ENCODE data around the gene MLLT3.
"Not testable (repeated sequence)": the region's sequence is repeated elsewhere in the genome, so short reads cannot be mapped to it uniquely, and the experiment has no call there.

Gene MLLT3

DNA sequence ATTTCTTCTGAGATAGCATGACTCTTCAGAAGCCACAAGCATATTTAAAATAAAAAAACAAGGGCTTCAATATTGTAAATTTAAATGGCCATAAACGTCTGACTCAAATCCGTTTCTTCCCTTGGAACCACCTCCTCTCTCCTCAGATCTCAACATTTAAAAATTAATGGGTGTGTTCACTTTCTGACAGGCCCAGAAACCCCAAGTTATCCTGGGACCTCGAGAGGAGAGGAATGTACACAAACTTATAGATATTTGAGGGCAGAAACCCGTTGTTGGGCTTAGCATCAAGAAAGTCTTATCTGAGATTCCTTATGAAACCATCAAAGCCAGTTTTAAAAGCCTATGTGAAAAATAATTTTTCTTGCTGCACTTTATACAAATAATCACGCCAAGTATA lies 29.2 kb downstream of the MLLT3 start:
- TF ChIP-seq POLR2AphosphoS5 (IDR thresholded peaks at IDR 0.05; ENCODE audit: low read depth, low read length) (no peak), POLR2A (IDR thresholded peaks at IDR 0.05; ENCODE audit: low read depth, low read length) (no peak), TAF1 (IDR thresholded peaks at IDR 0.05; ENCODE audit: borderline replicate concordance, low read depth, low read length) (no peak)
- DNase-seq (ENCODE audit: insufficient read length): no peak
- no peak for FAIRE-seq

DNA sequence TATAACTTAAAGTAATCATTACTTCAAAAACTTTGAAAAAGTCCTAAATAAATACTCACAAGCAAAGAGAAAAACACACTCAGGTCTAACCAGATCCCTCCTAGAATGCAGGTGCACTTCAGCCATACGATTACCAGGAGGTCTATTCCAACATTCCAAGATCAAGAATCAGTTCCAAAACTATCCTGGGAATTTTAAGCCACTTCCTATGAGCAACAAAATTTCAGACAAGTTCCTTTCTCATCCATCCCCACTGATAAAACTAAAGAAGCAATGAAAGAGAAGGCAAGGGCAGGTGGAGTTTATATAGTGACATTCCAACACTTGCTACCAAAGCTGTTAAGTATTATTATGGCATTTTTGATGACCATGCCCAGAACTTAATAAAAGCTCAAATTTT lies 29.6 kb downstream of the MLLT3 start:
- TF ChIP-seq POLR2A (IDR thresholded peaks at IDR 0.05; ENCODE audit: low read depth, low read length) (no peak), TAF1 (IDR thresholded peaks at IDR 0.05; ENCODE audit: borderline replicate concordance, low read depth, low read length) (no peak), POLR2AphosphoS5 (IDR thresholded peaks at IDR 0.05; ENCODE audit: low read depth, low read length) (no peak)

DNA sequence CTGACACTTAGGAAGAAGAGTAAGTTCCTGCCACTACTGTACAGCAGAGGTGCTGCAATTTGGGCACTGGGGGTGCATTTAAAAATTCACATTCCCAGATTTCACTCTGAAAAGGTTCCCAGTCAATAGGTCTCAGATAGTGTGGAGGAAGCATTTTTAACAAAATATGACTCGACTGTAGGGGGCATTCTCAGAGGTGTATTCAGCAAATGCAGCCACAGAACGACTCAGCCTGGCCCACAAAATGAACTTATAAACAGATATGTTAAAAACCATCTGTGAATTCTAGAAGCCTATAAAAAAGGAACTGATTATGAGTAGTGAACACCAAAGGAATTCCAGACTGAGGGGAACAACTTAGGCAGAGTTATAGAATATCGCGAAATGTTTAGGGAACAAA lies 31.1 kb downstream of the MLLT3 start:
- FAIRE-seq (no peak), DNase-seq (ENCODE audit: insufficient read length) (no peak)
- no peak for TF ChIP-seq POLR2AphosphoS5 (IDR thresholded peaks at IDR 0.05; ENCODE audit: low read depth, low read length)
- no peak for TF ChIP-seq TAF1 (IDR thresholded peaks at IDR 0.05; ENCODE audit: borderline replicate concordance, low read depth, low read length)
- TF ChIP-seq POLR2A (IDR thresholded peaks at IDR 0.05; ENCODE audit: low read depth, low read length): no peak

More for the DNA sequence above, 29.6 kb downstream of the MLLT3 start:
- no peak for FAIRE-seq
- DNase-seq (ENCODE audit: insufficient read length): no peak

DNA sequence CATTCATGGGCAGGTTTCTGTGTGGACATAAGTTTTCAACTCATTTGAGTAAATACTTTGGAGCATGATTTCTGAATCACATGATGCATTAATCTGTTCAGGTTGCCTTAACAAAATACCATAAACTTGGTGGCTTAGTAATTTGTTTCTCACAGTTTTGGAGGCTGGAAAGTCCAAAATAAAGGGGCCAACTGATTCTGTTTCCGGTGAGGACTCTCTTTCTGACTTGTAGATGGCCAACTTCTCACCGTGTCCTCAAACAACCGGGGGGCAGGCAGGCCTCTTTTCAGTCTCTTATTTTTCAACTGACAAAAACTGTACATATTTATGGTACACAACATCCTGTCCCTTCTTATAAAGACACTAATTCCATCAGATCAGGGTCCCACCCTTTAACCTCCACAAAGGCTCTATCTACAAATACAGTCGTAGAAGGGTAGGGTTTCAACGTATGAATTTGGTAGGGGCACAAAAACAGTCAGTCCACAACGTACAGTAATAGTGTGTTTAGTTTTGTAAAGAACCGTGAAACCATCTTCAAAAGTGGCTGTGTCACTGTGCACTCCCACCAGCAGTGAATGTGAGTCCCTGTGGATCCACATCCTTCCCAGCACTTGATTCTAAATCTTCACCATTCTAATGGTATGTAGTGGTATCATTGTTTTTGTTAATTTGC lies 37.2 kb downstream of the MLLT3 start:
- TF ChIP-seq TAF1 (IDR thresholded peaks at IDR 0.05; ENCODE audit: borderline replicate concordance, low read depth, low read length) (no peak), POLR2AphosphoS5 (IDR thresholded peaks at IDR 0.05; ENCODE audit: low read depth, low read length) (no peak), POLR2A (IDR thresholded peaks at IDR 0.05; ENCODE audit: low read depth, low read length) (no peak)
- DNase-seq (ENCODE audit: insufficient read length): no peak
- peak; percentile 24 for FAIRE-seq

DNA sequence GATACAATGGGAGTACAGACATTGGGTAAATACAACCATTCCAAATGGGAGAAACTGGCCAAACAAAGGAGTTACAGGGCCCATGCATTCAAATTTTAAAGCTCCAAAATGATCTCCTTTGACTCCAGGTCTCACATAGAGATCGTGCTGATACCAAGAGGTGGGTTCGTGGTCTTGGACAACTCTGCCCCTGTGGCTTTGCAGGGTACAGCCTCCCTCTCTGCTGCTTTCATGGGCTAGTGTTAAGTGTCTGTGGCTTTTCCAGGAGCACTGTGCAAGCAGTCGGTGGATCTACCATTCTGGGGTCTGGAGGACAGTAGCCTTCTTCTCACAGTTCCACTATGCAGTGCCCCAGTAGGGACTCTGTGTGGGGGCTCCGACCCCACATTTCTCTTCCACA lies 39.2 kb downstream of the MLLT3 start:
- FAIRE-seq; DNase-seq (ENCODE audit: insufficient read length): not testable (repeated sequence)

DNA sequence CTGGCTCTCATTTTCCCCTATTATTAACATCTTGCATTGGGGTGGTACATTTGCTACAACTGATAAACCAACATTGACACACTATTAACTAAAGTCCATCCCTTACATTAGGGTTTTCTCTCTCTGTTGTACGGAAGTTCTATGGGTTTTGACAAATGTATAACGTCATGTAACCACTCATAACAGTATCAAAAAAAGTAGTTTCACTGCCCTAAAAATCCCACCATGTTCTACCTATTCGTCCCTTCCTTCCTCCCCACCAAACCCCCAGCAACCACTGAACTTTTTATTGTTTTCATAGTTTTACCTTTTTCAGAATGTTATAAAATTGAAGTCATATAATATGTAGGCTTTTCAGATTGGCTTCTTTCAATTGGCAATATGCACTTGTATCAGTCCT lies 40.1 kb downstream of the MLLT3 start:
- TF ChIP-seq POLR2A (IDR thresholded peaks at IDR 0.05; ENCODE audit: low read depth, low read length): no peak
- TF ChIP-seq TAF1 (IDR thresholded peaks at IDR 0.05; ENCODE audit: borderline replicate concordance, low read depth, low read length): no peak
- no peak for TF ChIP-seq POLR2AphosphoS5 (IDR thresholded peaks at IDR 0.05; ENCODE audit: low read depth, low read length)
- DNase-seq (ENCODE audit: insufficient read length): no peak
- FAIRE-seq: peak; percentile 40

DNA sequence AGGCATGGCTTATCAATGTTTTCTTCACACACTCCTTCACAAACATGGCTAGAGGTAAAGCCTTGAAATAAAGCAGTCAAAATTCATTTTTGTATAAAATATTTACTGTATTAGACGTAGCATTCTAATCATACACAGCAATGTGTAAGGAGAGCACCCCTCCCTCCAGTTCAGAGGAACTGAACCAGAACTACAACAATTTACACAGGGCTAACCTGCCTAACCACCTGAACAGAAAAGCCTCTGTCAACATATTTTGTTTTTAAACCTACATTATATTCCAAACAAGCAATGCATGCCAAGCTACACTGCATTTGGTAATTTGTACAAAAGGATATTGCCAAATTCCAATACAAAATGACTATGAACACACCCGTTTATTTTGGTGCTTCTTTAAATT lies 41.6 kb downstream of the MLLT3 start:
- DNase-seq (ENCODE audit: insufficient read length): no peak
- FAIRE-seq: no peak
- no peak for TF ChIP-seq TAF1 (IDR thresholded peaks at IDR 0.05; ENCODE audit: borderline replicate concordance, low read depth, low read length)
- TF ChIP-seq POLR2AphosphoS5 (IDR thresholded peaks at IDR 0.05; ENCODE audit: low read depth, low read length): no peak
- no peak for TF ChIP-seq POLR2A (IDR thresholded peaks at IDR 0.05; ENCODE audit: low read depth, low read length)

DNA sequence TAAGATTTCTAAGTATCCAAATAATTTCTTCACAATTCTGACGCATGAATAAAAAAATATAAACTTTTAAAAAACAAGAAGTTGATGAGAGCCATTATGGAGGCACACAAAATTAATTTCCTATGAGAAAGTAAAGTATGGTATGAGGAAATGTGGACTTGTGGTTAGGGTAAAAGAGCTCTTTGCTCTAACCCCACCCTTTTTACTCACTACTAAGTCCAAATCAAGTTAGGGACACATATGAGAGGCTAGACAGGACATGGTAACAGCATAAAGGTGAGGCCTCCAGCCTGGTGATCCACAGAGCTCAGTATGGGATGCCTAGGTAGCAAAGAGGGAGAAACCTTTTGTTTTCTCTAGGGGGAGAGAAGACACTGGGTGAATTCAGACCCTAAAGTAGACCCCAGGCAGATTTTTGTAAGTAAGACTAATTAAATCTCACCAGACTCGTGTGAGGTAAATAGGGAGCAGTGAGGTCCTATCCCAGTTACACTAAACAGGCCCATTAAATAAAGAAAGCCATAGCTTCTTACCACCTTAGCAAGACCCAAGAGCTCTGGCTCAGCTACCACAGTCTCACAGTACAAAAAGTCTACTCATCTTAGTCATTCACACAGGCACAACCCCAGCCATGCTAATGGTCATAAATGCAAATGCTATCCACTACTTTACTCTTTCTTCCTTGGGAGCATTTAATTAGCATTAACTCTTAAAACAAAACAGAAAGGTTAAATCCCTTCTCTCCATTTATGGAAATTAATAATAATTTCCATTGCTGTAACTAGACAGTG lies 42.6 kb downstream of the MLLT3 start:
- DNase-seq (ENCODE audit: insufficient read length) (no peak), FAIRE-seq (peak; percentile 9)
- TF ChIP-seq POLR2A (IDR thresholded peaks at IDR 0.05; ENCODE audit: low read depth, low read length) (no peak), TAF1 (IDR thresholded peaks at IDR 0.05; ENCODE audit: borderline replicate concordance, low read depth, low read length) (no peak), POLR2AphosphoS5 (IDR thresholded peaks at IDR 0.05; ENCODE audit: low read depth, low read length) (no peak)

DNA sequence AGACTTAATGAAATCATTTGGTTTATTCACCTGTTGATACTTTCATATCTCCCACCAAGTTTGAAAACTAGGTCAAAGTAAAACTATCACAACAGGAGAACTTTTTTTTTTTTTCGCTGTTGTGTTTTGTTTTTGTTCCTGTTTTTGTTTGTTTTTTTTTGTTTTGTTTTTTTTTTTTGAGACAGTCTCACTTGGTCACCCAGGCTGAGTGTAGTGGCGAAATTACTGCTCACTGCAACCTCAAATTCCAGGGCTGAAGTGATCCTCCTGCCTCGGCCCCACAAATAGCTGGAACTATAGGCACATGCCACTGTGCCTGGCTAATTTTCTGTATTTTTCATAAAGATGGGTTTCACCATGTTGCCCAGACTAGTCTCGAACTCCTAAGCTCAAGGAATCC lies 49.3 kb downstream of the MLLT3 start:
- TF ChIP-seq TAF1 (IDR thresholded peaks at IDR 0.05; ENCODE audit: borderline replicate concordance, low read depth, low read length) (no peak), POLR2AphosphoS5 (IDR thresholded peaks at IDR 0.05; ENCODE audit: low read depth, low read length) (no peak), POLR2A (IDR thresholded peaks at IDR 0.05; ENCODE audit: low read depth, low read length) (no peak)
- DNase-seq (ENCODE audit: insufficient read length) (no peak), FAIRE-seq (no peak)

DNA sequence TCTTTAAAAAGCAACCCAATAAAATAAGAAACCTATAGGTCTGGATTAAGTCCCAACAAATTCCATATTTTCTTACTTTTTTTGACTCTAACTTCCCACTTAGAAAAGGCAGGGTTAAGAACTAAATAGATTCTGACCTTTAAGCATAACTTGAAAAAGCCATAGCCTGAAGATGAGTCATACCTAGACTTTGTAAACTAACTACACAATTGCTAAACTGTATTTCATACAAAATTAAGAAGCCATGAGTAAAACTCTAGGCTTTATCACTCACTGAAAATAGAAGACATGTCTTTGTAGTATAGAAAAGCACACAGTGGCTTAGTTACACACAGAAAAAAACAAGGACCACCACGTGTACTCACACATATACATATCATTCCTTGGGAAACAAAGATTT lies 51.5 kb downstream of the MLLT3 start:
- TF ChIP-seq POLR2A (IDR thresholded peaks at IDR 0.05; ENCODE audit: low read depth, low read length): no peak
- no peak for TF ChIP-seq TAF1 (IDR thresholded peaks at IDR 0.05; ENCODE audit: borderline replicate concordance, low read depth, low read length)
- TF ChIP-seq POLR2AphosphoS5 (IDR thresholded peaks at IDR 0.05; ENCODE audit: low read depth, low read length): no peak
- DNase-seq (ENCODE audit: insufficient read length) (no peak), FAIRE-seq (peak; percentile 38)

DNA sequence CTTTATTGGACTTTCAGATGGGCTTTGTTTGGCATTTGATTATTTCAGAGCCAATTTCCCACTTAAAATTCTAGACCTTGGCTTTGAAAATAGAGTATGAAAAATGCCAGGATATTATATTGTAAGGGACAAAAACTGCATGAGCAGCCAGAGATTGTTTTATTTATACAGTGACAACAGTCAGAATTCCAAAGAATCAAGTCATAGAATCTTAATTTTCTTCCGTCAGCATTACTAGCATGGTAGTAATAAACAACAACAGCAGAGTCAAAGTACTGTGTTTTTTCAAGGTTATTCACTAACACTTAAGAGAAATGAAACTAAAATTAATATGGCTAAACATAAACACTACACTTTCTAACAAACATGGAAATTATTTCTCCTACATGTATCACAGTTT lies 52.2 kb downstream of the MLLT3 start:
- no peak for FAIRE-seq
- TF ChIP-seq TAF1 (IDR thresholded peaks at IDR 0.05; ENCODE audit: borderline replicate concordance, low read depth, low read length) (no peak), POLR2A (IDR thresholded peaks at IDR 0.05; ENCODE audit: low read depth, low read length) (no peak), POLR2AphosphoS5 (IDR thresholded peaks at IDR 0.05; ENCODE audit: low read depth, low read length) (no peak)
- DNase-seq (ENCODE audit: insufficient read length): no peak

DNA sequence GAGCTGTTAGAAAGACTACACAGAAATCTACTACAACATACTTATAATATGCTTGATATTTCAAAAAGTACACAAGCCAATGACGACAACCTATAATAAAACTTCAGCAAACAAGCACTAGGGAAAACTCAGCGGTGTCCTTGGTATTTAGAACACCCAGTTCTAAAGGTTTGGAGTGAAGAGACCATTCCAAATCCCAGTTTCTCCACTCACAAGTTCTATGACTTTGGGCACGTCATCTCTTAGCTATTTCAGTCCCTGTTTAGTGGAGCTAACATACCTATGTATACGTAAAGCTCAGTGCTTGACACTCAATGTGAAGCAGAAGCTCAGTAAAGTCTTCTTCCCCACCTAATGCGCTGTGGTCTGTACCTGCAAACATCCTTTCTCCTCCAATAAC lies 52.8 kb downstream of the MLLT3 start:
- FAIRE-seq (no peak), DNase-seq (ENCODE audit: insufficient read length) (no peak)
- TF ChIP-seq TAF1 (IDR thresholded peaks at IDR 0.05; ENCODE audit: borderline replicate concordance, low read depth, low read length) (no peak), POLR2AphosphoS5 (IDR thresholded peaks at IDR 0.05; ENCODE audit: low read depth, low read length) (no peak), POLR2A (IDR thresholded peaks at IDR 0.05; ENCODE audit: low read depth, low read length) (no peak)

All from GM12892 (cell line).